C4-2B (cell line): ENCODE measurements around the gene APOBEC3H.

Experiments
- CTCF ChIP-seq: fragments of 450-650 bp; conservative IDR thresholded peaks from 2 replicates; pipeline ENCODE4 v1.5.1; 2017; ENCODE audit warnings: mild to moderate bottlenecking
- ZFX ChIP-seq: fragments of 450-650 bp; IDR thresholded peaks from 2 replicates; pipeline ENCODE4 v1.6.1; 2017

DNA sequence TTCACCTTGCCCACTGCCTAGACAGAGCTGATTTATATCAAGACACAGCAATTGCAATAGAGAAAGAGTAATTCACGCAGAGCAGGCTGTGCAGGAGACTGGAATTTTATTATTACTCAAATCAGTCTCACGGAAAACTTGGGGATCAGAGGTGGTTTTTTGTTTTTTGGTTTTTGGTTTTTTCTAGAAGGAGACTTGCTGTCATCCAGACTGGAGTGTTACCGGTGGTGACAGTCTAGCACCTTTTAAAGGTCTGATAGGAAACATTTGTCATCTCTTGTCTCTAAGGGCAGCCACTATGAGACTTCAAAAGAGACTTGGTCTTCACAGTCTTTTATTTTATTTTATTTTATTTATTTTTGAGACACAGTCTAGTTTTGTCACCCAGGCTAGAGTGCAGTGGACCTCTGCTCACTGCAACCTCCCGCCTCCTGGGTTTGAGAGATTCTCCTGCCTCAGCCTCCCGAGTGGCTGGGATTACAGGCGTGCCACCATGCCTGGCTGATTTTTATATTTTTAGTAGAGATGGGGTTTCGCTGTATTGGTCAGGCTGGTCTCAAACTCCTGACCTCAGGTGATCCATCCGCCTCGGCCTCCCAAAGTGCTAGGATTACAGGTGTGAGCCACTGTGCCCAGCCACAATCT lies 19.1 kb downstream of the APOBEC3H start:
- TF ChIP-seq CTCF, result no peak
- no peak for TF ChIP-seq ZFX
